K562 (cell line): Measurements from ENCODE around the gene DAP. TPM values are rescaled to one million over a fixed set of nuclear protein-coding genes. Genes with fewer than 3 reads are reported as not detected.

Source experiments
- JUND ChIP-seq, 2 experiments: IDR thresholded peaks; 2 replicates in 1 of 2; 3 replicates in 1 of 2; pipeline ENCODE4 v1.6.1; 2011; ENCODE audit warnings: borderline replicate concordance in 2 of 2, low read depth in 2 of 2, low read length in 2 of 2, improper control_type of control experiment in 1 of 2, missing biosample characterization in 1 of 2, missing genetic modification characterization in 1 of 2, missing genetic modification reagents in 1 of 2
- NCOA6 ChIP-seq: fragments of 450-650 bp; IDR thresholded peaks from 2 replicates; pipeline ENCODE4 v1.6.1; 2017; ENCODE audit warnings: mild to moderate bottlenecking
- NFXL1 ChIP-seq: fragments of 450-650 bp; formaldehyde crosslinking; IDR thresholded peaks from 2 replicates; pipeline ENCODE4 v1.4.0; 2021; ENCODE audit warnings: mild to moderate bottlenecking
- NRF1 ChIP-seq, 2 experiments: fragments of 450-650 bp; IDR thresholded peaks in 1 of 2; conservative IDR thresholded peaks in 1 of 2; 2 replicates each; pipeline ENCODE4 v1.6.1; 2014; ENCODE audit warnings: mild to moderate bottlenecking in 2 of 2
- PHF8 ChIP-seq: fragments of 200-600 bp; sonication (generic); IDR thresholded peaks from 2 replicates; pipeline ENCODE4 v1.6.1; 2012; ENCODE audit warnings: mixed run types, mild to moderate bottlenecking, inconsistent platforms, low read length, moderate library complexity, borderline replicate concordance
- RFX1 ChIP-seq: fragments of 450-650 bp; IDR thresholded peaks from 2 replicates; pipeline ENCODE4 v1.6.1; 2016; ENCODE audit warnings: mild to moderate bottlenecking, moderate library complexity
- SIN3A ChIP-seq, 2 experiments: fragments of 150-350 bp in 1 of 2; IDR thresholded peaks; 2 replicates each; pipeline ENCODE4 v1.6.1; 2011 to 2016; ENCODE audit warnings: borderline replicate concordance in 2 of 2, low read depth in 2 of 2, low read length in 2 of 2, mild to moderate bottlenecking in 2 of 2, moderate library complexity in 2 of 2; ENCODE audit not compliant: control insufficient read depth in 1 of 2
- TAF1 ChIP-seq: IDR thresholded peaks from 2 replicates; pipeline ENCODE4 v1.6.1; 2011; ENCODE audit warnings: mild to moderate bottlenecking, low read length, moderate library complexity; ENCODE audit not compliant: insufficient read depth, control insufficient read depth, severe bottlenecking; ENCODE audit errors: extremely low read depth
- TCF7L2 ChIP-seq: fragments of 150-350 bp; IDR thresholded peaks from 2 replicates; pipeline ENCODE4 v1.6.1; 2016; ENCODE audit warnings: low read depth, mild to moderate bottlenecking, low read length, moderate library complexity
- ZNF76 ChIP-seq: fragments of 250-450 bp; sonication (Bioruptor Pico); IDR thresholded peaks from 2 replicates; pipeline ENCODE4 v1.4.0; 2020; ENCODE audit warnings: mild to moderate bottlenecking, moderate library complexity, borderline replicate concordance
- ZNF766 ChIP-seq: fragments of 200-800 bp; sonication (Bioruptor generic); conservative IDR thresholded peaks from 2 replicates; pipeline ENCODE4 v1.6.1; 2016; ENCODE audit warnings: missing genetic modification characterization, missing compliant biosample characterization
- polyA plus RNA-seq, 8 experiments: library from polyadenylated mRNA; depleted of rRNA in 4 of 8; stranded (reverse) in 5 of 8; unstranded in 3 of 8; fragments of >200 nt; fragmentation: Nextera tagmentation in 2 of 8; fragmentation: Illumina TruSeq in 1 of 8; extraction: Ambion mirVana in 2 of 8; extraction: Trizol in 1 of 8; gene quantifications; 2 replicates each; pipeline versions ENCODE4 v1.2.1 to v1.2.3, GENCODE V29; 2011 to 2014; ENCODE audit warnings: inconsistent platforms in 1 of 8, missing spikeins in 1 of 8
- total RNA-seq, 7 experiments: library from RNA; depleted of rRNA in 6 of 7; stranded (reverse); fragments of >200 nt in 6 of 7; fragmentation: Illumina TruSeq in 2 of 7; extraction: Trizol in 2 of 7; gene quantifications; 2 replicates each; pipeline versions ENCODE4 v1.2.1 to v1.2.3, GENCODE V29; 2011 to 2021; ENCODE audit warnings: low replicate concordance in 1 of 7
- TF ChIP-seq, protein P1 (sequence below): fragments of 250-450 bp; sonication (Bioruptor Pico); IDR thresholded peaks from 2 replicates; pipeline ENCODE4 v1.4.0; 2020; ENCODE audit warnings: mild to moderate bottlenecking, moderate library complexity
- TF ChIP-seq, protein P2 (sequence below): fragments of 250-450 bp; sonication (Bioruptor Pico); IDR thresholded peaks from 2 replicates; pipeline ENCODE4 v1.4.0; 2020; ENCODE audit warnings: mild to moderate bottlenecking, moderate library complexity
- TF ChIP-seq, protein P3 (sequence below): fragments of 250-450 bp; sonication (Bioruptor Pico); IDR thresholded peaks from 2 replicates; pipeline ENCODE4 v1.8.0; 2022; ENCODE audit warnings: inconsistent platforms

Gene DAP
- total and polyA plus RNA-seq, 9 of the 15 experiments (the other 6 are each of a cell fraction or from before 2014, with no cell fraction given), result 14.1 to 151 (median 34.5) TPM

DNA sequence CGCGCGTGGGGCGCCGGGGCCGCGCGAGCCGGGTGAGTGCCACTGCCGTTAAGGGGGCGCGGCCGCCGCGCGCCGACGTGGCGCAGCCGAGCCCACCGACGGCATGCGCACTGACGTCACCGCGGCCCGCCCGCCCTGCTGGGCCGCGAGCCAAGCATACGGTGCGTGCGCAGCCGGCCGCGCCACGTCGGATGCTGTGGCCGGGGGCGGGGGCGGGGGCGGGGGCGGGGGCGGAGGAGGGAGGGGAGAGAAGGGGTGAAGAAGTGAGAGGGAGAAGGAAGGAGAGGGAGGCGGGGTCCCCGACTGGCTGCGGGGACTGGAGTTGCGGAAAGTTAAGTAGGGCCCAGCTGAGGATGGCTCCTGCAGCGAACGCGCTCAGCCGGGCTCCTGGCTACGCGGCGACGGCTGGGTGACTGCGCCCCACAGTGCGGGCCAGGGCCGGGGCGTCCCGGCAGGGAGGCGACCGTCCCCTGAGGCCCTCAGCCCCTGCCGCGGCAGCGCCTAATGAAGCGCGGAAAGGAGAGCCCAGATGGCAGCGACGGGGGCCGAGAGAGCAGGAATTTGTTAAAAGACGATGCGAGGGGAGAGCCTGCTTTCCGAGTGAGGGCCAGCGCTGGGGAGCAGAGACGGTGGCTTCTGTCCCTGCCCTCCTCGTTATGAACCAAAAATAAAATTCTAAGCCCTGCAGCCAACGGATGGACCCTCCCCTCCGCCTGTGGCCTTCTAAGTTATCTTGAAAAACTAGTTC is at the start of gene DAP (continued):
- peak; percentile 66 for TF ChIP-seq TAF1
- TF ChIP-seq NCOA6, result 0 out of 2 replicates have a peak, but pooled peaks have one; percentile 27
- TF ChIP-seq, protein P1, sequence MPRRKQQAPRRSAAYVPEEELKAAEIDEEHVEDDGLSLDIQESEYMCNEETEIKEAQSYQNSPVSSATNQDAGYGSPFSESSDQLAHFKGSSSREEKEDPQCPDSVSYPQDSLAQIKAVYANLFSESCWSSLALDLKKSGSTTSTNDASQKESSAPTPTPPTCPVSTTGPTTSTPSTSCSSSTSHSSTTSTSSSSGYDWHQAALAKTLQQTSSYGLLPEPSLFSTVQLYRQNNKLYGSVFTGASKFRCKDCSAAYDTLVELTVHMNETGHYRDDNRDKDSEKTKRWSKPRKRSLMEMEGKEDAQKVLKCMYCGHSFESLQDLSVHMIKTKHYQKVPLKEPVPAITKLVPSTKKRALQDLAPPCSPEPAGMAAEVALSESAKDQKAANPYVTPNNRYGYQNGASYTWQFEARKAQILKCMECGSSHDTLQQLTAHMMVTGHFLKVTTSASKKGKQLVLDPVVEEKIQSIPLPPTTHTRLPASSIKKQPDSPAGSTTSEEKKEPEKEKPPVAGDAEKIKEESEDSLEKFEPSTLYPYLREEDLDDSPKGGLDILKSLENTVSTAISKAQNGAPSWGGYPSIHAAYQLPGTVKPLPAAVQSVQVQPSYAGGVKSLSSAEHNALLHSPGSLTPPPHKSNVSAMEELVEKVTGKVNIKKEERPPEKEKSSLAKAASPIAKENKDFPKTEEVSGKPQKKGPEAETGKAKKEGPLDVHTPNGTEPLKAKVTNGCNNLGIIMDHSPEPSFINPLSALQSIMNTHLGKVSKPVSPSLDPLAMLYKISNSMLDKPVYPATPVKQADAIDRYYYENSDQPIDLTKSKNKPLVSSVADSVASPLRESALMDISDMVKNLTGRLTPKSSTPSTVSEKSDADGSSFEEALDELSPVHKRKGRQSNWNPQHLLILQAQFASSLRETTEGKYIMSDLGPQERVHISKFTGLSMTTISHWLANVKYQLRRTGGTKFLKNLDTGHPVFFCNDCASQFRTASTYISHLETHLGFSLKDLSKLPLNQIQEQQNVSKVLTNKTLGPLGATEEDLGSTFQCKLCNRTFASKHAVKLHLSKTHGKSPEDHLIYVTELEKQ (CRISPR knock-in tag), result no peak
- peak in 1 of 2 experiments; percentile 76; a peak in 1 of 4 replicates for TF ChIP-seq NRF1 (conservative IDR thresholded peaks at IDR 0.05 in 1 of 2, IDR thresholded peaks at IDR 0.05 in 1 of 2)
- TF ChIP-seq NFXL1 (CRISPR knock-in tag), result no peak
- peak in 1 of 2 experiments; percentile 78; a peak in 3 of 4 replicates for TF ChIP-seq SIN3A (IDR thresholded peaks at IDR 0.05; ENCODE audit: borderline replicate concordance in 2 of 2, control insufficient read depth in 1 of 2, low read depth in 2 of 2, low read length in 2 of 2)
- TF ChIP-seq, protein P2, sequence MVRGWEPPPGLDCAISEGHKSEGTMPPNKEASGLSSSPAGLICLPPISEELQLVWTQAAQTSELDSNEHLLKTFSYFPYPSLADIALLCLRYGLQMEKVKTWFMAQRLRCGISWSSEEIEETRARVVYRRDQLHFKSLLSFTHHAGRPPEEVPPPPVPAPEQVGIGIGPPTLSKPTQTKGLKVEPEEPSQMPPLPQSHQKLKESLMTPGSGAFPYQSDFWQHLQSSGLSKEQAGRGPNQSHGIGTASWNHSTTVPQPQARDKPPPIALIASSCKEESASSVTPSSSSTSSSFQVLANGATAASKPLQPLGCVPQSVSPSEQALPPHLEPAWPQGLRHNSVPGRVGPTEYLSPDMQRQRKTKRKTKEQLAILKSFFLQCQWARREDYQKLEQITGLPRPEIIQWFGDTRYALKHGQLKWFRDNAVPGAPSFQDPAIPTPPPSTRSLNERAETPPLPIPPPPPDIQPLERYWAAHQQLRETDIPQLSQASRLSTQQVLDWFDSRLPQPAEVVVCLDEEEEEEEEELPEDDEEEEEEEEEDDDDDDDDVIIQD, result no peak
- TF ChIP-seq, protein P3, sequence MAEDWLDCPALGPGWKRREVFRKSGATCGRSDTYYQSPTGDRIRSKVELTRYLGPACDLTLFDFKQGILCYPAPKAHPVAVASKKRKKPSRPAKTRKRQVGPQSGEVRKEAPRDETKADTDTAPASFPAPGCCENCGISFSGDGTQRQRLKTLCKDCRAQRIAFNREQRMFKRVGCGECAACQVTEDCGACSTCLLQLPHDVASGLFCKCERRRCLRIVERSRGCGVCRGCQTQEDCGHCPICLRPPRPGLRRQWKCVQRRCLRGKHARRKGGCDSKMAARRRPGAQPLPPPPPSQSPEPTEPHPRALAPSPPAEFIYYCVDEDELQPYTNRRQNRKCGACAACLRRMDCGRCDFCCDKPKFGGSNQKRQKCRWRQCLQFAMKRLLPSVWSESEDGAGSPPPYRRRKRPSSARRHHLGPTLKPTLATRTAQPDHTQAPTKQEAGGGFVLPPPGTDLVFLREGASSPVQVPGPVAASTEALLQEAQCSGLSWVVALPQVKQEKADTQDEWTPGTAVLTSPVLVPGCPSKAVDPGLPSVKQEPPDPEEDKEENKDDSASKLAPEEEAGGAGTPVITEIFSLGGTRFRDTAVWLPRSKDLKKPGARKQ (CRISPR knock-in tag), result no peak
- TF ChIP-seq ZNF76, result peak; percentile 68; the same call in 1 of the 2 replicates
- peak; percentile 38; the same call in 1 of the 2 replicates for TF ChIP-seq ZNF766 (CRISPR knock-in tag)
- TF ChIP-seq RFX1, result no peak
- peak; percentile 64; the same call in 1 of the 2 replicates for TF ChIP-seq JUND (IDR thresholded peaks at IDR 0.05; ENCODE audit: borderline replicate concordance, low read depth, low read length)
- TF ChIP-seq JUND (tag; IDR thresholded peaks at IDR 0.05; ENCODE audit: borderline replicate concordance, low read depth, low read length), result no peak; the same call in 2 of the 3 replicates
- TF ChIP-seq TCF7L2, result no peak
- peak; percentile 79; the same call in 1 of the 2 replicates for TF ChIP-seq PHF8
